Activated effector memory CD4-positive, alpha-beta T cell treated with Interleukin-2 at 50 U/mL for 16 hours (primary cell): ENCODE data around the gene SDHAF1.
"Not testable (repeated sequence)": the region's sequence is repeated elsewhere in the genome, so short reads cannot be mapped to it uniquely, and the experiment has no call there.

Source experiments
- DNase-seq: peaks from one replicate; pipeline ENCODE4 v3.0.0-alpha.2; 2020

Gene SDHAF1

GRCh38 chr19:36025541-36025940, 30.6 kb downstream of the SDHAF1 start:
- no peak for DNase-seq

GRCh38 chr19:36026091-36026876, 31.3 kb downstream of the SDHAF1 start:
- DNase-seq = no peak

GRCh38 chr19:36027696-36028095, 32.7 kb downstream of the SDHAF1 start:
- no peak for DNase-seq

GRCh38 chr19:36028313-36029041, 33.5 kb downstream of the SDHAF1 start:
- DNase-seq = no peak

GRCh38 chr19:36030264-36031148, 35.5 kb downstream of the SDHAF1 start:
- no peak for DNase-seq

GRCh38 chr19:36031308-36031707, 36.3 kb downstream of the SDHAF1 start:
- DNase-seq = no peak

- DNase-seq = no peak
These were observed 37.5 kb downstream of the SDHAF1 start, which contains the start of gene CLIP3 for GRCh38 chr19:36032251-36033104. CLIP3 (minus strand) TSS chr19:36032873; CDS start chr19:36032357, 516 bp downstream.

- no peak for DNase-seq
These were observed 45.5 kb downstream of the SDHAF1 start for GRCh38 chr19:36040495-36040894.

- not testable (repeated sequence) for DNase-seq
These were observed 46.1 kb downstream of the SDHAF1 start for GRCh38 chr19:36041092-36041491.

GRCh38 chr19:36041831-36042230, 46.8 kb downstream of the SDHAF1 start:
- no peak for DNase-seq

- no peak for DNase-seq
These were observed 49.0 kb downstream of the SDHAF1 start for GRCh38 chr19:36043952-36044351.
